Measurements from ENCODE around the gene SCN4B.

- TF ChIP-seq POLR2AphosphoS5 (IDR thresholded peaks at IDR 0.05; ENCODE audit: insufficient read depth, low read depth, low read length) (no peak), CTCF (IDR thresholded peaks at IDR 0.05; ENCODE audit: extremely low read depth in 1 of 2, insufficient read depth in 1 of 2, low read depth in 1 of 2, low read length in 2 of 2) (no peak), EZH2 (IDR thresholded peaks at IDR 0.05; ENCODE audit: borderline replicate concordance, low read depth, low read length, severe bottlenecking) (no peak), POLR2A (IDR thresholded peaks at IDR 0.05; ENCODE audit: low read depth, low read length) (no peak), FOS (IDR thresholded peaks at IDR 0.05; ENCODE audit: borderline replicate concordance, insufficient read depth, low read length) (no peak), GATA2 (IDR thresholded peaks at IDR 0.05; ENCODE audit: insufficient read depth, insufficient read length, low read depth, low read length) (no peak), MAX (IDR thresholded peaks at IDR 0.05; ENCODE audit: insufficient read depth, insufficient read length) (no peak)
Observed at GRCh38 chr11:118164885-118165284, 12.3 kb upstream of the SCN4B start.
